H1 (cell line): Measurements from ENCODE around the gene PDHX.

ENCODE experiments used
- CBX5 ChIP-seq: fragments of 300-800, 300-1000 bp; sonication (generic); IDR thresholded peaks from 2 replicates; pipeline ENCODE4 v1.7.1; 2016; ENCODE audit warnings: antibody characterized with exemption, low read length, low read depth
- CEBPB ChIP-seq: IDR thresholded peaks from 2 replicates; pipeline ENCODE4 v1.6.1; 2012; ENCODE audit warnings: low read depth, low read length
- RAD21 ChIP-seq, 2 experiments: IDR thresholded peaks in 1 of 2; conservative IDR thresholded peaks in 1 of 2; 2 replicates each; pipeline ENCODE4 v1.6.1; 2011; ENCODE audit warnings: low read depth in 2 of 2, low read length in 2 of 2, improper control_type of control experiment in 1 of 2, inconsistent platforms in 1 of 2, mild to moderate bottlenecking in 1 of 2, moderate library complexity in 1 of 2
- RBBP5 ChIP-seq: IDR thresholded peaks from 2 replicates; pipeline ENCODE4 v1.7.1; 2012; ENCODE audit warnings: low read depth, mild to moderate bottlenecking, inconsistent platforms, low read length, moderate library complexity, borderline replicate concordance
- RNF2 ChIP-seq: fragments of 200-900, 300-1000 bp; sonication (generic); IDR thresholded peaks from 2 replicates; pipeline ENCODE4 v1.7.1; 2016; ENCODE audit warnings: borderline replicate concordance, low read depth, mild to moderate bottlenecking, antibody characterized with exemption, low read length; ENCODE audit not compliant: poor library complexity, severe bottlenecking; ENCODE audit errors: missing control alignments

GRCh38 chr11:34928268-34928959, 12.0 kb downstream of the PDHX start:
- no peak for TF ChIP-seq RAD21 (IDR thresholded peaks at IDR 0.05 in 1 of 2, conservative IDR thresholded peaks at IDR 0.05 in 1 of 2; ENCODE audit: low read depth in 2 of 2, low read length in 2 of 2)
- no peak for TF ChIP-seq CEBPB
- TF ChIP-seq CBX5 = no peak
- no peak for TF ChIP-seq RNF2
- no peak for TF ChIP-seq RBBP5
